ENCODE results near the gene CREB3L1.

Gene CREB3L1, protein sequence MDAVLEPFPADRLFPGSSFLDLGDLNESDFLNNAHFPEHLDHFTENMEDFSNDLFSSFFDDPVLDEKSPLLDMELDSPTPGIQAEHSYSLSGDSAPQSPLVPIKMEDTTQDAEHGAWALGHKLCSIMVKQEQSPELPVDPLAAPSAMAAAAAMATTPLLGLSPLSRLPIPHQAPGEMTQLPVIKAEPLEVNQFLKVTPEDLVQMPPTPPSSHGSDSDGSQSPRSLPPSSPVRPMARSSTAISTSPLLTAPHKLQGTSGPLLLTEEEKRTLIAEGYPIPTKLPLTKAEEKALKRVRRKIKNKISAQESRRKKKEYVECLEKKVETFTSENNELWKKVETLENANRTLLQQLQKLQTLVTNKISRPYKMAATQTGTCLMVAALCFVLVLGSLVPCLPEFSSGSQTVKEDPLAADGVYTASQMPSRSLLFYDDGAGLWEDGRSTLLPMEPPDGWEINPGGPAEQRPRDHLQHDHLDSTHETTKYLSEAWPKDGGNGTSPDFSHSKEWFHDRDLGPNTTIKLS

DNA sequence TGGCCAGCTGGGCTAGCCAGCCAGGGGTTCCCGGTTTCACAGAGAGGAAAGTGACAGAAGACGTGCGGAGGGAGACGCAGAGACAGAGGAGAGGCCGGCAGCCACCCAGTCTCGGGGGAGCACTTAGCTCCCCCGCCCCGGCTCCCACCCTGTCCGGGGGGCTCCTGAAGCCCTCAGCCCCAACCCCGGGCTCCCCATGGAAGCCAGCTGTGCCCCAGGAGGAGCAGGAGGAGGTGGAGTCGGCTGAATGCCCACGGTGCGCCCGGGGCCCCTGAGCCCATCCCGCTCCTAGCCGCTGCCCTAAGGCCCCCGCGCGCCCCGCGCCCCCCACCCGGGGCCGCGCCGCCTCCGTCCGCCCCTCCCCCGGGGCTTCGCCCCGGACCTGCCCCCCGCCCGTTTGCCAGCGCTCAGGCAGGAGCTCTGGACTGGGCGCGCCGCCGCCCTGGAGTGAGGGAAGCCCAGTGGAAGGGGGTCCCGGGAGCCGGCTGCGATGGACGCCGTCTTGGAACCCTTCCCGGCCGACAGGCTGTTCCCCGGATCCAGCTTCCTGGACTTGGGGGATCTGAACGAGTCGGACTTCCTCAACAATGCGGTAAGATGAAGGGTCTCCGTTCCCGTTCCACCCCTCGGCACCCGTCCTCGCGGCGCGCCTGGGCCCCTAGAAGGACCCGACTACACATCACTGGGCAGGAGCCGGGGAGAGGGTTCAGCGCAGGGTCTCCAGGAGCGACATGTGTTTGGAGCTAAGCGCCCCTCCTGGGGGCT lies at the start of gene CREB3L1:
CREB3L1 (plus strand) TSS at position 41 of the 765 bp plus-strand sequence; CDS start at position 491, 450 bp downstream.
- no peak for DNase-seq (ENCODE audit: low read depth)

DNA sequence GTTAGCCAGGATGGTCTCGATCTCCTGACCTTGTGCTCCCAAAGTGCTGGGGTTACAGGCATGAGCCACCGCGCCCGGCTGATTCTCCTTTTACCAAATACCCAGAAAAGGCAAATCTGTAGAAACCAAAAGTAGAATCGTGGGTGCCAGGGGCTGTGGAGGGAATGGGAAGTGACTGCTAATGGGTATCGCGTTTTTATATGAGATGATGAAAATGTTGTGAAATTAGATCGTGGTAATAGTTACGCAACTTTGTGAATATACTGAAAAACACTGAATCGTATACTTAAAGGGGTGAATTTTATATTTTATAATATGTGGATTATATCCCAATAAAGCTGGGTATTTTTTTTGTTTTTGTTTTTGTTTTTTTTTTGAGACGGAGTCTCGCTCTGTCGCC lies 48.2 kb upstream of the CREB3L1 start:
- no peak for DNase-seq (ENCODE audit: low read depth)

DNA sequence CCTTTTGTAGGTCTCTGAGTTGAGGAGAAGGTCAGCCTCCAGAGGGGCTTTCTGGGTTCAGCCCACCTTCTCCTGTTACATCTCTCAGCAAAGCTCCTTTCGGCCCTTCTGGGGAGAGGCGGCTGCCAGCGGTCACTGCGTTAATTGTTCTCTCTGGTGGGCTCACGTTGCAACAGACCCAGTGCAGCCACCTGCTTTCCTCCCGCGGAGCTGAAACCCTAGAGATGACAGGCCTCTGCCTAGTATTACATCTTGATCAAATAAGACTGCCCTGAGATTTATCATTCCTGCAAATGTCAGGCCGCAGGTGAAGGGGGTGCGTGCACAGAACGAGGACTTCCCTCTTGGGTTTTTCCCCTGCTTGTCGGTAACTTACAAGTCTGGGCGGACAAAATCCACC lies 43.2 kb upstream of the CREB3L1 start:
- DNase-seq (ENCODE audit: low read depth) = no peak

DNA sequence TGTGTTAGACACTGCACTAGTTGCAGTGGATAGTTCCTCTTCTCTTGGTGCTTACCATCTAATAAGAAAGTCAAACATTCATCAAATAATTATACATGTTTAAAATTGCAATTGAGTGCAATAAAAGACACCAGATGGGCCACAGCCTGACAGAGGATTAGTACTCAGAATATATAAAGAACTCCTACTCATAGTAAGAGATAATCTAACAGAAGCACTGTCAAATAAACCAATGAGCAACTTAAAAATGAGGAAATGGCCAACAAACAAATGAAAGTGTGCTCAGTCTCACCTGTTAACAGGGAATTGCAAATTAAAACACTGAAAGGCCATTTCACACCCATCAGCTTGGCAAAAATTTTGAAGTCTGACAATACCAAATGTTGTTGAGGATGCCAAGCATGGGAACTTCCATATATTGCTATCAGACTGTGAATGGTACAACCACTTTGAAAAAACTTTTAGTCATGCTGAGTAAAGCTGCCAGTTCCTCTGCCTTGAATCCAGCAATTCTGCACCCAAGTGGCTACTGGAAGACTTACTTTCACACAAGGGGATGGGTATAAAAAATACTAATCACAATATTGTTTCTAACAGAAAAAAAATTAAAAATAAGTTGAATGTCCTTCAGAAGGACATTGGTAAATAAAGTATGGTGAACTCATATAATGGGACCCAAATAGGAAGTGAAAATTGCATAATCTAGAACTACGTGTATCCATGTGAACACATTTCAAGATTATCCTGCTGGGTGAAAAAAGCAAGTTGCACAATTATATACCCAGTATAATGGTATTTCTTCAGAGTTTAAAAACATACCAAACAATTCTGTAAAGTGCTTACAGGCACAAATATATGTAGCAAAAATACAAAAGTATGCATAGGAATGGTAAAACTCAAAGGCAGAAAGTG lies 41.4 kb upstream of the CREB3L1 start:
- no peak for DNase-seq (ENCODE audit: low read depth)

DNA sequence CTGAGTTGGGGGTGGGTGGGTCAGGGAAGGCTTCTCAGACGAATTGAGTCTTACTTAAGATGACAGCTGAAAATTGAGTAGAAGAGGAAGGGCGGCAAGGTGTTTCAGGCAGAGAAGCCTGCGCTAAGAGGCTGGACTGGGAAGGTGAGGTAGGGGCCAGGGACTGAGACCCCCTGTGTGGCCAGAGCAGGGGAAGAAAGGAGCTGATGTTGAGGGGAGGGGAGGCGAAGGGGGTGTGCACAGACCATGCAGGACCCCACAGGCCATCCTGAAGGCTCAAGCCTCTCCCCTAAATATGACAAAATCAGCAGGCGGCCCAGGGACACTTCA lies 40.6 kb upstream of the CREB3L1 start:
- DNase-seq (ENCODE audit: low read depth) = no peak

DNA sequence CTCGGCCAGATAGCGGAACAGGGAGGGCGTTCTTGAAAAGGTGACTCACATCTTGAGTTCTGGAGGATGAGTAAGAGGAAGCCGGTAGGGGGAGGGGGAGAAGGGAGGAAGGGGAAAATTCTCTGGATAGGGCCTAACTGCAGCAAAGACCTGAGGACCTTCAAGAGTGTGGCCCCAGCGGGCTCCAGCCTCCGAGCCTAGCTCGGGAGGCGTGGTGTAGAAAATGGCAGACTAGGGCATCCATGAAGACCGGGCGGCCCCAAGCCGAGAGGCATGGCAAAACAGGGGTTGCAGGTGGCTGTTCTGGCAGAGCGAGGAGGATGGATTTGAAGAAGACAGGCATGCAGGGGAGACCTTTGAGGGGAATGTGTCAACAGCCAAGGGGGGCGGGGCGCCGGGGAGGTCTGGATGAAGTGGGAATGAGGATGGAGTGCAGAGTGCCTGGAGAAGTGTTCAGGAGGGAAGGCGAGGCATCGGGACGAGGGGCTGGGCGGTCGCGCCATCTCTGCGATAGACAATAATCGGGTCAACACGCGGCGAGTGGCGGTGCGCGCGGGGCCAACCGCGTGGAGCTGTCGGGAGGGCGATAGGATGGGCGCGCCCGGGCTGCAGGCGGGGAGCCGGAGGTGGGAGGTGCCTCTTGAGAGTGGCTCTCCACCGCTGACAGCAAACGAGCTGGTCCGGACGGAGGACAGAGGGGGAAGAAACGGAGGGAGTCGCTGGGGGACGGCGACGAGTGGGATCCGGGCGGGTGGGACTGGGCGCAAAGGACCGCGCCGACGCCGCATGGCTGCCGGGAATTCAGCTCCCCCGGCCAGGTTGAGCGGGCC lies 40.0 kb upstream of the CREB3L1 start:
- peak; percentile 81 for DNase-seq (ENCODE audit: low read depth)

DNA sequence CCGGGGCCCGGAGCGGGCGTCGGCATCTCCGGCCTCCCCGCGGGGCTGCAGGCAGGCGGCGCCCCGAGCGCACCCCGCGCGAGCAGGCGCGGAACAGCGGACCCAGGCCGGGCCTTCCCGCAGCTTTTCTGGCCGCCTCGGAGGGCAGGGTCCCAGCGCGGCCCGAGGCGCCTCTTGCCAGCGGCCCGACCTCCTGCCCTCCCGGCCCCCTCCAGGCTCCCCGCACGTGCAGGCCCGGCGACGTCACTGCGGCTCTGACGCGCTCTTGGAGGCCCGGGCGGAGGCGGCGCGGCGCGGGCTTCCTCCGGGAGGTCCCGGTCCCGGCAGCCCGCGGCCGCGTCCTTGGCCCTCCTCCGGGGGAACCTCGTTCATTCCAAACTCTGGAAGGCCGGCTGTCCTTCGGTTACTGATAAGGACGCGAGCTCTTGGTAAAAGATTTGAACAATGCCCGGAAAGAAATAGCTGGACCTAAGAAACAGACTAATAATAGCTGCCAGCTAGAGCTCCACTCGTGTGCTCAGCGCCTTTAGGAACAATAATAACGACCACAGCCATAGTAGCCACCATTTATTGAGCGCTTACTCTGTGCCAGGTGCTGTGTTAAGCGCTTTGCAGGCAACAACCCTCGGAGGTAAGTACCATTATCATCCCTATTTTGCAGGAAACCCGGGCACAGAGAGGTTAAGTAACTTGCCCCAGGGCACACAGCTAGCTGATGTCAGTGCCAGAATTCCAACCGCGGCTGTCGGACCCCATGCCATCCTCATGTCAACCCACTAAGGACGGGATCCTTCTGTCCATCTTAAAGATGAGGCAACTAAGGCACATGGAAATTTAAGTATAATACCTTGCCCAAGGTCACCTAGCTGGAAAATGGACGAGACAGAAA lies 39.1 kb upstream of the CREB3L1 start:
- DNase-seq (ENCODE audit: low read depth) = no peak

DNA sequence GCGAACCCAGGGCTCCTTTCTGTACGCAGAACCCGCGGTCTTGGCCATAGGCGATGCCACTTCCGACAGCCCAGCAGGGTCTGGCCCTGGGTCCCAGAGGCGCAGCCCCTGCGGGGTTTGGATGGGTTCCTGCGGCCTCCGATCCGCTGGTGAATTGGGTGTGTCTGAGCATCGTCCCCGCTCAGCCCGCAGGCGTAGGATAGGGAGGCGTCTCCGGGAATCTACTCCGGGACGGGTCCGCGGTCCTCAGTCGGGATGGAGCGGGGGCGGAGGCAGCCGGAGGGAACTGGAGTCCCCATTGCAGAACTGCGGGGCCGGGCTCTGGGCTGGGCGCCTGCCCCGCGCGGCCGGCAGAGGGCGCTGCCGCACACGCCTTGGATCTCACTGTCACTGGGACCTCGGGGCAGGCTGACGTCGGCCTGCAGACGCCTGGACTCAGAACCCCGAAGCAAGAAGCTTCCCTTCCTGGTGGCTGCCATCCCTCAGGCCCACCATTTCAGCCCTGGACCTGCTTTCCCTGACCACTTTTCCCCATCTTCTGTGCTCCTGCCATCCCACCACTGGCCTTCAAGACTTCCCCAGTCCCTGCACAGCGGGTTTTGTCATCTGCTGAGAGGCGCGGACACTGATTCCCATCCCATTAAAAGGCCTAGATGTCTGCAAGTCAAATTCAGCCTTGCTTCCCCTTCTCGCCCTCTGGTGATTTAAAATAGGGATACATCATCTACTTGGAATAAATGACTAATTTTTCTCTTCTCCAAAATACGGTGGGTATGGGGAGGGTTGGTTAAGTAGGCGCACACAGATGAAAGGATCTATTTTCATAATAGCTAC lies 38.3 kb upstream of the CREB3L1 start:
- peak; percentile 78 for DNase-seq (ENCODE audit: low read depth)

DNA sequence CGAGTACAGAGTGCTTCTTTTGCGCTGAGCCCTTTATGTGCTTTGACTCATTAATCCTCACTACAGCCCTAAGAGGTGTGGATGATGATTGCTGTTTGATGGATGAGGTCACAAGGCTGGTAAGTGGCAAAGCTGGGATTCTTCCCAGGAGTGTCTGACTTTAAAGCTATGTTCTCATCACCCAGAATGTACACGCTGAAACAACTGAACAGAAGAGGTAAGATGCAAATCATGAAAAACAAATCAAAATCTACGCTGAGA lies 37.7 kb upstream of the CREB3L1 start:
- DNase-seq (ENCODE audit: low read depth) = no peak

DNA sequence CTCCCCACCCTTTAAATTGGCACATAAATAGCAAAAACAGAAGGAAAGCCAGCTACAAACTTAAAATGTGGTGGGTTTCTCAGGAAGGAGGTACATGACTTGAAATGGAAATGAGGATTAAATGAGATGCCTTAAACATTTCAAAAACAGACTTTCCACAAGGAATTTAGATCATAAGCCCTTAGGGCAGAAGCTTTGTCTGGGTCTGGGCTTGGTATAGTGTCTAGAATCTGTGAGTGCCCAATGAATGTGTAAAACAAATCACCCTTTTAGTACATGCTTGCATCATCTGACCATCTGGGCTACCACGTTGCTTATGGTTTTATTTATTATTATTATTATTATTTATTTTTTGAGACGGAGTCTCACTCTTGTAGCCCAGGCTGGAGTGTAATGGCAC lies 37.1 kb upstream of the CREB3L1 start:
- no peak for DNase-seq (ENCODE audit: low read depth)

DNA sequence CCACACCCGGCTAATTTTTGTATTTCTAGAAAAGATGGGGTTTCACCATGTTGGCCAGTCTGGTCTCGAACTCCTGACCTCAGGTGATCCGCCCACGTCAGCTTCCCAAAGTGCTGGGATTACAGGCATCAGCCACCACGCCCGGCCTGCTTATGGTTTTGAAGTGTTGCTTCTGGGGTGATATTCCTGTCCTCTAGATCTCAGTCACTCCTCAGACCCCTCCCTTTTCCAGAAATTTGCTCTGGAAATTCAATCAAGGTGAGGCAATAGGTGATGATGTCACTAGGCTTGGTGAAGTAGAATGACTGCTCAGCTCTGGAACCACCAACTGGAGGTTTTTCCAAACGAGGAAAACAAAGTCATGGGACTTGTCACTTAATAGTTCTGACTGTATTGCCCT lies 36.6 kb upstream of the CREB3L1 start:
- DNase-seq (ENCODE audit: low read depth) = no peak

DNA sequence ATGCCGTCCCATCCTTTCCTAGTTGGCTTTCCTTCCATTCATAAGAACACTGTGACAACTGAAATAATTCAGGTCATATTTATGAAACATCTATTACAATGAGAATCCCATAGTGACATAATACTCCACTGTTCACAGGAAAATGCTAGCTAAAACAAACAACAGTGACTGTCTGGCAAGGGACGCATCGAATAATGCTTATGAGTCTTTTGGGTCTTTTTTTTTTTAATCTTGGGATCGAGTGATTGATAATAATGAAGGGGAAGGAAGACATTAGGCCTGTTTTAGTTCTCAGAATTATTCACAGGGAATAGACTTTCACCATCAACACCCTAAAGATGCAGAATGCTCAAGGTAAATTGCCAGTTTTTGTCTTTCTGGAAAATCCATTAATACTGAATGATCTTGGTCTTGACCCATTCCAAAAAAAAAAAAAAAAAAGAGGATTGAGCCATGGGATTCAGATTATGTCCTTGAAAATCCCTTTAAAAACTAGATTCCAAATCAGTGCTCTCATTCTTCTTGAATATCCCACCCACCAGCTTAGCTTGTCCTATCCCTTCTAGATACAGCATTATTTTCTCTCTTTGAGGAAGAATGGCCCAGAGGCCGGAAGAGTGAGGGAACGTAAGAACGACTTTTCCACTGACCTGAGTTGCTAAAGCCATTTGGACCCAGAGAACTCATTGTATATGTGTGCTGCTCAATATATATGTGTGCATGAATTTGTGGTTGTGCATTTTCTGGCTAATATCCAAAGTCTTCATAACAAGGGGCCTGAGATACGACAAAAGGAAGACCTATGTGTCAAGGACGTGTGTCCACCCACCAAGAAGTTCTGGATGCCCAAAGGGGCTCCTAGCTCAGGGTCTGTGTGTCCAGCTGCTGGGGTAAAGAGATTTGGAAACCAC lies 35.2 kb upstream of the CREB3L1 start:
- no peak for DNase-seq (ENCODE audit: low read depth)

DNA sequence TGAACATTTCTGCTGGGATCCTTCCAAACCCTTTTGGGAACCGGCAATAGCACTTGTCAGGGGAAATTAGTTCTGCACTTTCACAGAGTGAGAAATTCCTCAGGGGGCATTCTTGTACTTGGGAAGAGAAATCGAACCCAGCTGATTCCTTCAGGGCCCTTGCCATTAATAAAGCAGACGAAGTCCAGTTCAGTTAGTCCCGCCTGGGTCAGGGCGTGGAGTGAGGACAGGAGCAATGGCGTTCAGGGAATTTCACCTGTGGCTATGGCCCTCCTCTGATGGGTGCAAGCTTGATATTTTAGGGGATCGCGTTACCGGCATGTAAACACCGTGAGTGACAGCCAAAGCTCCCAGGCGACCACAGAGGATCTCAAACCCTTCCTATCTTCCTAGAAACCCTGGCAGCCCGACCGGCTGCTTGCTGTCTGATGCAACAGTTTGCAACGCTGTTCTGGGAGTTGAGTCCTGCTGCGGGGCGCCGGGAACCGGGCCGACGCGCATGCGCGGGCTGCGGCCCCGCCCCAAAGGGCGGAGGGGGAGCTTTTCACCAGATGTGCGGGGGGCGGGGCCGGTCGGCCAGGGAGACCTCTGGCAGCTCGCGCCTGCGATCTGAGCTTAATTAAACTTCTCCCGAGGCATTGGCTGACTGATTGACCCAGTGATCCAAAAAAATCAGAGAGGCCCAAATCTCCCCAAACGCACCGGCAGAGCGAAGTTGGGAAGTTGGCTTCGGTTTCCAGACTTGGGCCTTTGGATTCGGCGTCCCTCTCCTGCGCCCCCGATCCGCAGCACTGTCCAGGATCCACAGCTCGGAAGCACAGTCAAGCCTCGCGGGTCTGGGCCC lies 34.3 kb upstream of the CREB3L1 start:
- DNase-seq (ENCODE audit: low read depth) = peak; percentile 99

DNA sequence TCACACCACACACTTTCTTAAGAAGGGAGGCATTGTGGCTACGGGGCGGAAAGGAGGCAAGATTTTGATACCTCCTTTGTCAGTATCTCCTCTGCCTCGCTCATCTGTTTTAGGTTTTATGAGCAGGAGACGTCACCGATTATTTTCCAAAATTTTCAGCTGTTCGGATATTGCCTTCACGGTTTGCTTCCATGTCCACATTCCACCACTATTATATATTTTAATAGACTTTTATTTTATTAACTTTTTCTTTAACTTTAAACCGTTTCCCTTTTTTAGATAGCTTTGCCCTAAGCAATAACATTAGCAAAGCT lies 33.7 kb upstream of the CREB3L1 start:
- DNase-seq (ENCODE audit: low read depth) = no peak

DNA sequence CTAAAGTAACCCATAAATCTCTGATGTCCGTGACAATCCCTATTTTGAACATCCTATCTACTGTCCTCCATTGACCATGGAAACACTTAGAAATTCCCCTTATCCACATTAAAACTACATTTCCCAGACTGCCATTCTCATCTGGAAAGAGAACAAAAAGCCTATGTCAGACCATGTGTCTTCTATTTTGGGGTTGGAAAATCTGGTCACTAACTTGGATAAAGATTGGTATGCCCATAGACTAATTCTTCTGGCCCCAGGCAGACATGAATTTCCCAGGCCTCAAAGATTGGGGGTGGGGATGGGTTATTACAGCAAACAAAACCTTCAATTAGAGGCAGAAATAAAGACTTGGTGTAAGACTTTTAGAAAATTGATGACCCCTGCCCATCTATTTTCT lies 30.9 kb upstream of the CREB3L1 start:
- no peak for DNase-seq (ENCODE audit: low read depth)

DNA sequence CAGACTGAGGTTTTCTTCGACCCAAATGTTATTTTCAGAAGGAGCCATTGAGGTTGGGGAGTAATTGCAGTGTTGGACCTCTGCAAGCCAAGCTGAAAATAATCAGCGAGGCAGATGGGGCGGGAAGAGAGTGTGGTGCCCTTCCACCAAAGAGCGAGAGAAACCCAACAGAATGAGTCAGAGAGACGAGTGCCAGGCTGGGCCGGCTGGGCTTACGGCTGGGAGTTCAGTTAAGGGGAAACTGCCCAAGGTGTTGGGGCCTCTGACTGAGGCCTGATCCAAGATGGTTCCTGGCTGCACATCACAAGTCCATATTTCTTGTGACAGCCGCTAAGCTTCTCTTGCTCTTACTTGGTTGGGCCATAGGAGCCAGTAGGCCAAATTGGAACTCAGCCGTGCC lies 30.4 kb upstream of the CREB3L1 start:
- no peak for DNase-seq (ENCODE audit: low read depth)

DNA sequence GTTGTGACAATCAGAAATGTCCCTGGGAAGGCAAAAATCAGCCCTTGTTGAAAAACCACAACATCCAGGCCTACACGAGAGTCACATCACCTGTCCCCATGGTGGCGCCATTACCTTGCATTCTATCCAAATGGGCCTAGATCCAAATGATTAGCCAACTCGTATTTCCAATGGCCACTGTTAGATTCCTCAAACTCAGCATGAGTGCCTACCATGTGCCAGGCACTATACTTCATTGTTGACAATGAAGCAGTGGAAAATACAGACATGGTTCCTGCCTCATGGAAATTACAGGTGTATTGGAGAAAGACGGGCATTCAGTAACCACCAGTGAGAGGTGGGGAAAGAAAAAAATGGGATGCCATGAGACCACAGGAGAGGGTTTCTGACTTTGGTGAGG lies 29.8 kb upstream of the CREB3L1 start:
- no peak for DNase-seq (ENCODE audit: low read depth)
